Natural killer cell treated with Interleukin-12 subunit alpha and Interleukin-12 subunit beta and Interleukin-15 and Interleukin-18, amount 100 ng/mL, for 72 hours (primary cell): Measurements from ENCODE around the gene OR10A6. TPM values are rescaled to one million over a fixed set of nuclear protein-coding genes. Genes with fewer than 3 reads are reported as not detected.
A peak's percentile ranks its signal among the peaks of the same experiment; 100 is the strongest.

Experiments used
- ATAC-seq, 2 donors: fragments of 150-1000 bp; cut with Tn5 transposase in 1 of 2; sonication (Bioruptor Pico), chemical (Tn5 transposase) in 1 of 2; 2 replicates each; pipeline ENCODE4 v1.10.0; 2021
- DNase-seq: peaks from one replicate; pipeline ENCODE4 v3.0.0; 2022; ENCODE audit warnings: low spot score
- H3K27ac Mint-ChIP-seq, 2 donors: 1 replicate in 1 of 2; 2 replicates in 1 of 2; pipeline ENCODE4 v1.8.0; 2022; ENCODE audit warnings: mixed read lengths in 2 of 2, mild to moderate bottlenecking in 1 of 2, moderate library complexity in 1 of 2
- H3K27me3 Mint-ChIP-seq, 2 donors: 1 replicate in 1 of 2; 2 replicates in 1 of 2; pipeline ENCODE4 v1.8.0; 2022; ENCODE audit warnings: mixed read lengths in 2 of 2
- H3K36me3 Mint-ChIP-seq: one replicate; pipeline ENCODE4 v1.8.0; 2022; ENCODE audit warnings: mixed read lengths
- H3K4me1 Mint-ChIP-seq, 2 donors: 1 replicate in 1 of 2; 2 replicates in 1 of 2; pipeline ENCODE4 v1.8.0; 2022; ENCODE audit warnings: low read depth in 2 of 2, mixed read lengths in 2 of 2, mild to moderate bottlenecking in 1 of 2
- H3K4me3 Mint-ChIP-seq: one replicate; pipeline ENCODE4 v1.8.0; 2022; ENCODE audit warnings: mixed read lengths
- H3K9me3 Mint-ChIP-seq: 2 replicates; pipeline ENCODE4 v1.8.0; 2022; ENCODE audit warnings: mixed read lengths
- total RNA-seq, 2 donors: library from RNA; stranded (reverse); gene quantifications; one replicate each; pipeline ENCODE4 v1.2.3, GENCODE V29; 2022

The OR10A6 gene
- total RNA-seq, 2 donors from 2014 or later: not detected

DNA sequence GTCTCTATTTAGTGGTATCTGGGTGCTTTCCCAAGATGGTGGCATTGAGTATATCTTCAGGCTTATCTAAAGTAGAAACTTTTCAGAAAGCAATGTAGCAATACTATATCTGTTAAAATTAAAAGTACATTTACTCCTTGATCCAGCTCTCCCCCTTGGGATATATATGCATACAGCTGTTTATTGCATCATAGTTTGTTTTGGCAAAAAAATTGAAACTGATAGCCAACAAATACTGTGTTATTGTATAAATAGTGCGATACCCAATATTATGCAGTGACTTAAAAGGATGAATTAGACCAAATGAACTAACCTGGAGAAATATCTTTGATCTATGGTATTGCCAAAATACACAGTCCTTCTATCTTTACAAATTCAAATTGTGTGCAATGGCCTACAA lies 18.9 kb upstream of the OR10A6 start:
- H3K27ac Mint-ChIP-seq: no peak overlapping the region
- H3K4me1 Mint-ChIP-seq: no peaks in the 10 kb centered on the region
- peaks cover 20 to 33% of the 10 kb centered on the region in 2 donors for H3K27me3 Mint-ChIP-seq
- no peaks in the 10 kb centered on the region for H3K36me3 Mint-ChIP-seq
- H3K9me3 Mint-ChIP-seq: no peaks in the 10 kb centered on the region
- DNase-seq (no peak), ATAC-seq (no peak)
- no peak overlapping the region for H3K4me3 Mint-ChIP-seq

- H3K4me3 Mint-ChIP-seq: no peak overlapping the region
- no peaks in the 10 kb centered on the region for H3K4me1 Mint-ChIP-seq
- no peak overlapping the region for H3K27ac Mint-ChIP-seq
- peaks cover 12% of the 10 kb centered on the region for H3K36me3 Mint-ChIP-seq
- H3K9me3 Mint-ChIP-seq: peaks cover 3% of the 10 kb centered on the region
- H3K27me3 Mint-ChIP-seq: peaks cover 14 to 32% of the 10 kb centered on the region in 2 donors
- no peak for DNase-seq
- ATAC-seq: no peak
Measured at GRCh38 chr11:7944123-7944522, 13.1 kb upstream of the OR10A6 start.

GRCh38 chr11:7941608-7942007 lies 10.5 kb upstream of the OR10A6 start, which contains the start of gene OR10A3:
Gene OR10A3, minus strand, starts transcription at chr11:7941708. Its CDS starts 2,188 bp downstream, at chr11:7939520.
- peaks cover 3% of the 10 kb centered on the region for H3K9me3 Mint-ChIP-seq
- no peak within 1 kb of the TSS for H3K27ac Mint-ChIP-seq
- no peak within 1 kb of the TSS for H3K4me3 Mint-ChIP-seq
- ATAC-seq (no peak), DNase-seq (no peak)
- peaks cover 3 to 12% of the 10 kb centered on the region in 2 donors for H3K27me3 Mint-ChIP-seq
- peaks cover 12% of the 10 kb centered on the region for H3K36me3 Mint-ChIP-seq
- H3K4me1 Mint-ChIP-seq: no peaks in the 10 kb centered on the region

DNA sequence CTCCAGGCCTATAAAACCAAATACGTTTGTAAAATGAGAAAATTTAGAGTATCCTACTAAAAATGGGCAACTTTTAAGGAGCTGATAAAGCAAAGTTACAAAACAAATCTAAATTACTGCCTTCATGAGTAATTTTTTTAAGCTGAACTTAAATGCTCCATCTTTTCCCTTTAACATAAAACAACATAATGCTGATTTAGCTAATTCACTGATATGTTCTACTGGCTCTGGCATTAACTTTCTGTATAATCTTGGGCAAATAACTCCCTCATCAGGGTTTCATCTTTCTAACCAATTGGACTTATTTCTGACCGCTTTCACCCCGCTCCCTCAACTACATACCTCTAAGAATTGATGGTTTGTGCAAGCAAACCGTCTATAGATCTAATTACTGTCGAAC lies 10.1 kb upstream of the OR10A6 start:
- Mint-ChIP-seq H3K4me3 (no peak overlapping the region), H3K9me3 (peaks cover 3% of the 10 kb centered on the region), H3K27me3 (peaks cover 6 to 12% of the 10 kb centered on the region in 2 donors), H3K4me1 (no peaks in the 10 kb centered on the region), H3K27ac (no peak overlapping the region), H3K36me3 (peaks cover 12% of the 10 kb centered on the region)
- no peak for ATAC-seq
- no peak for DNase-seq

GRCh38 chr11:7936615-7937014 lies 5.5 kb upstream of the OR10A6 start:
- Mint-ChIP-seq H3K27ac (no peak overlapping the region), H3K4me1 (no peaks in the 10 kb centered on the region), H3K36me3 (no peaks in the 10 kb centered on the region), H3K9me3 (peaks cover 3% of the 10 kb centered on the region), H3K27me3 (peaks cover 17 to 33% of the 10 kb centered on the region in 2 donors), H3K4me3 (no peak overlapping the region)
- no peak for ATAC-seq
- DNase-seq: no peak

DNA sequence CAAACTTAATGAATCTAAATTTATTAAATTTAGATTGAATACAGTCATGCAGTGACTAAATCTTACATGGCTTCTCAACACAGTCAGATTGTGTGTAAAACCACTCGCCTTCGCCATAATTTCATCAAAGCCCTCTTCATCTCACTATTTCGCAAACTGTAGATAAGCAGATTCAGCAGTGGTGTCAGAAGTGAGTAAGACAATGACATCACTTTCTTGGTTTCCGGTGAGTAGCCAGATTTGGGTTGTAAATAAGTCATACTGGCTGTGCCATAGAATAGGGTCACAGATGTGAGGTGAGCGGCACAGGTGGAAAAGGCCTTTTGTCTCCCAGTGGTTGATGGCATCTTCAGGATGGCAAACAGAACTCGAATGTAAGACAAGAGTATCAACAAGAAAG lies 3.4 kb downstream of the OR10A6 start:
- Mint-ChIP-seq H3K4me1 (no peaks in the 10 kb centered on the region), H3K27ac (no peak overlapping the region), H3K36me3 (no peaks in the 10 kb centered on the region), H3K4me3 (no peak overlapping the region), H3K9me3 (no peaks in the 10 kb centered on the region), H3K27me3 (peaks cover 23 to 50% of the 10 kb centered on the region in 2 donors)
- ATAC-seq (peak in 1 of 2 donors; percentile 33), DNase-seq (no peak)

DNA sequence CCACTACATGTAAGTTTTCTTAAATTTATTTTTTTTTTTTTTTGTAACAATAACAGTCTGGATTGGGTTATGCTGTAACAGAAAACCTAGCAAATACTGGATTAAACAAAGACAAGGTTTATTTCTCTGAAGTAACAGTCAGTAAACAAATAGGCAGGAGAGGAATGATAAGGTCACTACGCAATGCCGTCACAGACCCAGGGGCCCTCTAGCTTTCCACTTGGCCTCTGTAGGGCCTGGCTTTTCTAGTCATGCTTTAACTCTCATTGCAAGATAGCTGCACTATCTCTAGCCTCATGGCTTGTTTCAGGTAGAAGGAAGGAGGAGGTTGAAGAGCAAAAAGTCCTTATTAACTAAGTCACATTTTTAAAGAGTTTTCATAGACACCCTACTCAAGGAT lies 6.5 kb downstream of the OR10A6 start:
- no peaks in the 10 kb centered on the region for H3K4me1 Mint-ChIP-seq
- H3K27me3 Mint-ChIP-seq: peaks cover 14 to 27% of the 10 kb centered on the region in 2 donors
- H3K36me3 Mint-ChIP-seq: no peaks in the 10 kb centered on the region
- ATAC-seq: no peak
- DNase-seq: no peak
- H3K27ac Mint-ChIP-seq: no peak overlapping the region
- H3K4me3 Mint-ChIP-seq: no peak overlapping the region
- no peaks in the 10 kb centered on the region for H3K9me3 Mint-ChIP-seq

- Mint-ChIP-seq H3K4me3 (no peak overlapping the region), H3K27ac (no peak overlapping the region), H3K36me3 (no peaks in the 10 kb centered on the region), H3K9me3 (no peaks in the 10 kb centered on the region), H3K4me1 (no peaks in the 10 kb centered on the region), H3K27me3 (peaks cover 10 to 31% of the 10 kb centered on the region in 2 donors)
- ATAC-seq (no peak), DNase-seq (no peak)
Measured at GRCh38 chr11:7918141-7918540, 12.9 kb downstream of the OR10A6 start.

GRCh38 chr11:7911011-7911410 lies 20.1 kb downstream of the OR10A6 start:
- H3K27ac Mint-ChIP-seq: no peak overlapping the region
- no peak for ATAC-seq
- H3K27me3 Mint-ChIP-seq: peaks cover 15 to 44% of the 10 kb centered on the region in 2 donors

GRCh38 chr11:7910286-7910788 lies 20.7 kb downstream of the OR10A6 start:
- no peak for ATAC-seq
- no peaks in the 10 kb centered on the region for H3K36me3 Mint-ChIP-seq
- H3K9me3 Mint-ChIP-seq: no peaks in the 10 kb centered on the region
- no peak for DNase-seq
- H3K27ac Mint-ChIP-seq: no peak overlapping the region
- H3K4me3 Mint-ChIP-seq: no peak overlapping the region
- H3K27me3 Mint-ChIP-seq: peaks cover 15 to 49% of the 10 kb centered on the region in 2 donors
- H3K4me1 Mint-ChIP-seq: no peaks in the 10 kb centered on the region

More at GRCh38 chr11:7911011-7911410, 20.1 kb downstream of the OR10A6 start:
- no peaks in the 10 kb centered on the region for H3K36me3 Mint-ChIP-seq
- DNase-seq: no peak
- no peaks in the 10 kb centered on the region for H3K4me1 Mint-ChIP-seq
- H3K9me3 Mint-ChIP-seq: no peaks in the 10 kb centered on the region
- no peak overlapping the region for H3K4me3 Mint-ChIP-seq

DNA sequence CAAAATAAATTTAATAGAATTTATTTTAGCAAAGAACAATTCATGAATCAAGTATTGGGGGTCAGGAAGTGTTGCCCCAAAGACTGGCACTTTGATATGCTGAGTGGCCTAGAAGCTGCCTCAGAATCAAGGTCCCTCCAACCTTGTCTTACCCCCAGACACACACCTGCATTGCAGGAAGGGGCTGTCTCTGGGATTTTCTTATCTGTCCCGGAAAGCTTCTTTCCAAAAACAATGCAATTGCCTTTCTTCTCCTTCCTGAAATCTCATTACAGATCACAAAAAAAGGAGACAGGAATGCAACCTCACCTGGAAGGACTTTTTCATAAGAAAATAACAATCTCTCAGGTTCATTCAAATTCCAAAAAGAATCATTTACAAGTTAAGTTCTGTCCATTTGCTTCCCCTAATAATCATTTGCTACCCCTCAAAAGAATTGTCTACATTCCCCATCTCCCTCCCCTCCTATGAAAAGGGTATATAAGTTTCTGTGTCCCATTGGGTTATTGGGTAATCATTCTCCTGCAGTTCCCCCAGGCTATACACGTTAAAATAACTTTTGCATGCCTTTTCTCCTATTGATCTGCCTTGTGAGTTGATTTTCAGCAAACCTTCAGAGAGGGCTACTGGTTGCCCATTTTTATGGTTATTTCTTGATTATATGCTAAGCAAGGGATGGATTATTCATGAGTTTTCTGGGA lies 21.3 kb downstream of the OR10A6 start:
- Mint-ChIP-seq H3K4me3 (no peak overlapping the region), H3K27ac (no peak overlapping the region), H3K9me3 (no peaks in the 10 kb centered on the region), H3K27me3 (peaks cover 15 to 49% of the 10 kb centered on the region in 2 donors), H3K4me1 (no peaks in the 10 kb centered on the region), H3K36me3 (no peaks in the 10 kb centered on the region)
- ATAC-seq: no peak
- DNase-seq: no peak

GRCh38 chr11:7907121-7907520 lies 23.9 kb downstream of the OR10A6 start:
- peaks cover 14 to 40% of the 10 kb centered on the region in 2 donors for H3K27me3 Mint-ChIP-seq
- H3K36me3 Mint-ChIP-seq: no peaks in the 10 kb centered on the region
- H3K4me3 Mint-ChIP-seq: no peak overlapping the region
- no peak for DNase-seq
- ATAC-seq: no peak
- H3K27ac Mint-ChIP-seq: no peak overlapping the region
- H3K4me1 Mint-ChIP-seq: no peaks in the 10 kb centered on the region
- H3K9me3 Mint-ChIP-seq: no peaks in the 10 kb centered on the region

DNA sequence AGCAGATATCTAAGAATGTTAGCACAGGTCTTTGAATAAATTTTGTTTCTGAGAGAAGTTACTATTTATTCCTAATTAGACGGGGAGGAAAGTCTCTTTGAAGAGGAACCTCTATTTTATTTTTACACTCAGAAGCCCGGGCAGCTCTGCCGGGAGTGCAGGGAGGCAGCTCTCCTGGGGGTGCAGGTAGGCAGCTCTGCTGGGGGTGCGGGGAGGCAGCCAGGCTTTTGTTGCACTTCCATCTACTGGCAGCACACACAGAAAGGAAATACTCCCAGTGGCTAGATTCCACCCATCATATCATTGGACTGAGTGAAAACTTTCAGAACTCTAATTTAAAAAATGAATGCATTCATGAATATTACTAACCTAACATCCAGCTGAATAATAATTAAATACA lies 24.6 kb downstream of the OR10A6 start:
- DNase-seq (no peak), ATAC-seq (no peak)
- peaks cover 10 to 38% of the 10 kb centered on the region in 2 donors for H3K27me3 Mint-ChIP-seq
- no peak overlapping the region for H3K27ac Mint-ChIP-seq
- H3K9me3 Mint-ChIP-seq: no peaks in the 10 kb centered on the region
- no peaks in the 10 kb centered on the region for H3K36me3 Mint-ChIP-seq
- H3K4me1 Mint-ChIP-seq: no peaks in the 10 kb centered on the region
- no peak overlapping the region for H3K4me3 Mint-ChIP-seq

DNA sequence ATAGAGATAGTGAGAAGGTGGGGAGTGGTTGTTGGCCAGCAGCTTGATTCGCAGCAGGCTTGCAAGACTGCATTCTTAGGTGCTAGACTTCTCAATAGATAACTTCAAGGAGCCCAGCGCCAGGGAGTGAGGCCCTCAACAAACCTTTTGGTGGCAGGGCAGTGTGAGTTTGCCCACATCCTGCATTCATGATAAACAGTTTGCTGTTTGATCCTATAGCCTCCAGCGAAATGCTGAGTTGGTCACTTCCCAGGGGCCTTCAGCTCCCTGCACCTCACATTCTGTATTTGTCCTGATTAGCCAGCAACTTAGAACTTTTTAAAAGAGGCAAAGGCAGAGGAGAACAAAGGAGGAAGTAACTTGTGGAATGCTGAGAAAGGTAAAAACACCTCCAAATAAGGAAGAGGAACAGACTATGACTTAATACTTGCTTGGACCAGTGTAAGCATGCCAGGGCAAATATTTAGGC lies 25.1 kb downstream of the OR10A6 start:
- Mint-ChIP-seq H3K4me3 (no peak overlapping the region), H3K4me1 (no peaks in the 10 kb centered on the region), H3K36me3 (no peaks in the 10 kb centered on the region), H3K27me3 (peaks cover 10 to 42% of the 10 kb centered on the region in 2 donors), H3K9me3 (no peaks in the 10 kb centered on the region), H3K27ac (no peak overlapping the region)
- DNase-seq: no peak
- no peak for ATAC-seq
